ENCODE measurements around the gene GEMIN2.
"Not testable (repeated sequence)": the region's sequence is repeated elsewhere in the genome, so short reads cannot be mapped to it uniquely, and the experiment has no call there.

The GEMIN2 gene

GRCh38 chr14:39176263-39177167 lies 62.4 kb downstream of the GEMIN2 start:
- DNase-seq (ENCODE audit: low read depth in 2 of 2): no peak

- no peak for DNase-seq (ENCODE audit: low read depth in 2 of 2)
Observed at GRCh38 chr14:39177168-39177545, 63.0 kb downstream of the GEMIN2 start.

GRCh38 chr14:39179042-39179441 lies 64.9 kb downstream of the GEMIN2 start:
- no peak for DNase-seq (ENCODE audit: low read depth in 2 of 2)

- DNase-seq (ENCODE audit: low read depth in 2 of 2): no peak
Observed at GRCh38 chr14:39180553-39180952, 66.4 kb downstream of the GEMIN2 start.

- DNase-seq (ENCODE audit: low read depth in 2 of 2): no peak
Observed at GRCh38 chr14:39181026-39181692, 67.0 kb downstream of the GEMIN2 start.

- no peak for DNase-seq (ENCODE audit: low read depth in 2 of 2)
Observed at GRCh38 chr14:39181693-39182047, 67.5 kb downstream of the GEMIN2 start.

- DNase-seq (ENCODE audit: low read depth in 2 of 2): no peak
Observed at GRCh38 chr14:39182770-39183684, 68.9 kb downstream of the GEMIN2 start.

GRCh38 chr14:39183685-39184003 lies 69.5 kb downstream of the GEMIN2 start:
- not testable (repeated sequence) for DNase-seq (ENCODE audit: low read depth in 2 of 2)

GRCh38 chr14:39184628-39185255 lies 70.6 kb downstream of the GEMIN2 start:
- no peak for DNase-seq (ENCODE audit: low read depth in 2 of 2)

- no peak for DNase-seq (ENCODE audit: low read depth in 2 of 2)
Observed at GRCh38 chr14:39185256-39186049, 71.3 kb downstream of the GEMIN2 start.
